ENCODE data around the gene HBA2.
"Not testable (repeated sequence)": the region's sequence is repeated elsewhere in the genome, so short reads cannot be mapped to it uniquely, and the experiment has no call there.

Gene HBA2

GRCh38 chr16:155031-155398, 17.7 kb upstream of the HBA2 start:
- no peak for DNase-seq (ENCODE audit: low spot score)

DNA sequence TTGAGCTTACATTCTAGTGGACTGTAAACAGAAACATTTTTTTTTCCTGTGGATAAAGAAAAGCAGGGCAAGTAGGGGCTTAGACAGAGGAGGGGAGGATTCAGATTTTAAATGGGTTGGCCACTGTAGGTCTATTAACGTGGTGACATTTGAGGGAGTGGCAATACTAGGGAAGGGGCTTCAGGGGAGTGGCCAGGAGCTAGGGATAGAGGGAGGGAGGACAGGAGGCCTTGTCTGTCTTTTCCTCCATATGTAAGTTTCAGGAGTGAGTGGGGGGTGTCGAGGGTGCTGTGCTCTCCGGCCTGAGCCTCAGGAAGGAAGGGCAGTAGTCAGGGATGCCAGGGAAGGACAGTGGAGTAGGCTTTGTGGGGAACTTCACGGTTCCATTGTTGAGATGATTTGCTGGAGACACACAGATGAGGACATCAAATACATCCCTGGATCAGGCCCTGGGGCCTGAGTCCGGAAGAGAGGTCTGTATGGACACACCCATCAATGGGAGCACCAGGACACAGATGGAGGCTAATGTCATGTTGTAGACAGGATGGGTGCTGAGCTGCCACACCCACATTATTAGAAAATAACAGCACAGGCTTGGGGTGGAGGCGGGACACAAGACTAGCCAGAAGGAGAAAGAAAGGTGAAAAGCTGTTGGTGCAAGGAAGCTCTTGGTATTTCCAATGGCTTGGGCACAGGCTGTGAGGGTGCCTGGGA, 13.4 kb upstream of the HBA2 start:
- no peak for DNase-seq (ENCODE audit: low spot score)

DNA sequence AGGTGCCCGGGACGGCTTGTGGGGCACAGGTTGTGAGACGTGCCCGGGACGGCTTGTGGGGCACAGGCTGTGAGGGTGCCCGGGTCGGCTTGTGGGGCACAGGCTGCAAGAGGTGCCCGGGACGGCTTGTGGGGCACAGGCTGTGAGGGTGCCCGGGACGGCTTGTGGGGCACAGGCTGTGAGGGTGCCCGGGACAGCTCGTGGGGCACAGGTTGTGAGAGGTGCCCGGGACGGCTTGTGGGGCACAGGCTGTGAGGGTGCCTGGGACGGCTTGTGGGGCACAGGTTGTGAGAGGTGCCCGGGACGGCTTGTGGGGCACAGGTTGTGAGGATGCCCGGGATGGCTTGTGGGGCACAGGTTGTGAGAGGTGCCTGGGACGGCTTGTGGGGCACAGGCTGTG, 12.4 kb upstream of the HBA2 start:
- not testable (repeated sequence) for DNase-seq (ENCODE audit: low spot score)

- DNase-seq (ENCODE audit: low spot score) = no peak
Observed at GRCh38 chr16:160691-161190, 11.9 kb upstream of the HBA2 start.

GRCh38 chr16:162271-162991, 10.2 kb upstream of the HBA2 start:
- DNase-seq (ENCODE audit: low spot score) = no peak

DNA sequence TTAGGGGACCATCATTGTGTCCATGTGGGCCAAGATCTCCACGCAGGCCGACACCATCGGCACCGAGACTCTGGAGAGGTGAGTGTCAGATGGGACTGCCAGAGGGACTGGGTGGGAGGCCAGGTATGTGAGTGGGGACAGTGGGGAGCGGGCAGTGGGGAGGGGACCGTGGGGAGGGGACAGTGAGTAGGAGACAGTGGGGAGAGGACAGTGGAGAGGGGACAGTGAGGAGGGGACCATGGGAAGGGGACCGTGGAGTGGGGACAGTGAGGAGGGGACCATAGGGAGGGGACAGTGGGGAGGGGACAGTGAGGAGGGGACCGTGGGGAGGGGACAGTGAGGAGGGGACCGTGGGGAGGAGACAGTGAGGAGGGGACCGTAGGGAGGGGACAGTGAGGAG, 9.5 kb upstream of the HBA2 start:
- not testable (repeated sequence) for DNase-seq (ENCODE audit: low spot score)

DNA sequence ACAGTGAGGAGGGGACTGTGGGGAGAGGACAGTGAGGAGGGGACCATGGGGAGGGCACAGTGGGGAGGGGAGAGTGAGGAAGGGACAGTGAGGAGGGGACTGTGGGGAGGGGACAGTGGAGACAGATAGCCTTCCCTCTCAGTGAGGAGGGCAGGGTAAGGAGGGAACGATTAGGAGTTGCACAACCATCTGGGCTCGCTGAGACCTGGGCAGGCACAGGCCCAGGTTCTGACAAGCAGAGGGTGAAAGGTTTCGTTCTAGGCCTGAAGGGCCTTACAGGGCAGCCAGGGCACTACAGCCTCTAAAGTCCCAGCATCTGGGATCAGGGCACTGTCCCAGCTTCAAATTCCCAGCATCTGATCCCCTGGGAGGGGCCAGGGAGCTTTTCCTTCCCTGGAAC, 9.0 kb upstream of the HBA2 start:
- DNase-seq (ENCODE audit: low spot score) = not testable (repeated sequence)

DNA sequence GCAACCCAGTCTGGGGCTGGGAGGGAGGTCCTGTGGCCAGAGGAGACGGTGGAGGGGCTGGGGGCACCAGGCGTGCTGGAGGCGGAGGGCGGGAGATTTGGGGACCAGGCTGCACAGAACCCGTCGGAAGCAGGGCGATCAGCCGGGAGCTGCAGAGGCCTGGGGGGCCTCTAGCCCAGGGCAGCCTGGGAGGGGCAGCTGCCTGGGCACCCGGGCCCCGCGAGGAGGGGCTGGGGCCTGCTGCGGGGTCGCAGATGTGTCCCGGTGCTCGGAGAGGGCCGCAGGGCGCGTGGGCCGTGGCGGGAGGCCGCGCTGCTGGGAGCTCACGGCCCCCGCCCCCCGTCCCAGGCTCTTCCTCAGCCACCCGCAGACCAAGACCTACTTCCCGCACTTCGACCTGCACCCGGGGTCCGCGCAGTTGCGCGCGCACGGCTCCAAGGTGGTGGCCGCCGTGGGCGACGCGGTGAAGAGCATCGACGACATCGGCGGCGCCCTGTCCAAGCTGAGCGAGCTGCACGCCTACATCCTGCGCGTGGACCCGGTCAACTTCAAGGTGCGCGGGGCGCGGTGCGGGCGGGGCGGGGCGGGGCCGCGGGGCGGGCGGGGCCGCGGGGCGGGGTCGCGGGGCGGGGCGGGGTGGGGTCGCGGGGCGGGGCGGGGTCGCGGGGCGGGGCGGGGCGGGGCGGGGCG, 8.4 kb upstream of the HBA2 start:
- DNase-seq (ENCODE audit: low spot score) = not testable (repeated sequence)

DNA sequence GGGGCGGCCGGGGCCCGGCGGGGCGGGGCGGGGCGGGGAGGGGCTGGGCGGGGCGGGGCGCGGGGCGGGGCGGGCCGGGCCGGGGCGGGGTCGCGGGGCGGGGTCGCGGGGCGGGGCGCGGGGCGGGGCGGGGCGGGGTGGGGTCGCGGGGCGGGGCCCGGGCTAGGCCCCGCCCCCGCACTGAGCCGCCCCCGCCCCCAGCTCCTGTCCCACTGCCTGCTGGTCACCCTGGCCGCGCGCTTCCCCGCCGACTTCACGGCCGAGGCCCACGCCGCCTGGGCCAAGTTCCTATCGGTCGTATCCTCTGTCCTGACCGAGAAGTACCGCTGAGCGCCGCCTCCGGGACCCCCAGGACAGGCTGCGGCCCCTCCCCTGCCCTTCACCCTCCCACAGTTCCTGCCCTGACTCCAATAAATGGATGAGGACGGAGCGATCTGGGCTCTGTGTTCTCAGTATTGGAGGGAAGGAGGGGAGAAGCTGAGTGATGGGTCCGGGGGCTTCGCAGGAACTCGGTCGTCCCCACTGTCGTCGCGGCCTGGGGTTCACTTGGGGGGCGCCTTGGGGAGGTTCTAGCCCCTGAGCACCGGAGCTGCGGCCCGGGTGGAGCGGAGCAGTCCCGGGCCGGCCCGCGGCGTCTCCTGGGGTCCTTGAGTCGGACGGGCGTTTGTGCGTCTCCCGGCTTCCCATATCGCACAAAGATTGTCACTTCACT, 7.7 kb upstream of the HBA2 start:
- DNase-seq (ENCODE audit: low spot score) = no peak

DNA sequence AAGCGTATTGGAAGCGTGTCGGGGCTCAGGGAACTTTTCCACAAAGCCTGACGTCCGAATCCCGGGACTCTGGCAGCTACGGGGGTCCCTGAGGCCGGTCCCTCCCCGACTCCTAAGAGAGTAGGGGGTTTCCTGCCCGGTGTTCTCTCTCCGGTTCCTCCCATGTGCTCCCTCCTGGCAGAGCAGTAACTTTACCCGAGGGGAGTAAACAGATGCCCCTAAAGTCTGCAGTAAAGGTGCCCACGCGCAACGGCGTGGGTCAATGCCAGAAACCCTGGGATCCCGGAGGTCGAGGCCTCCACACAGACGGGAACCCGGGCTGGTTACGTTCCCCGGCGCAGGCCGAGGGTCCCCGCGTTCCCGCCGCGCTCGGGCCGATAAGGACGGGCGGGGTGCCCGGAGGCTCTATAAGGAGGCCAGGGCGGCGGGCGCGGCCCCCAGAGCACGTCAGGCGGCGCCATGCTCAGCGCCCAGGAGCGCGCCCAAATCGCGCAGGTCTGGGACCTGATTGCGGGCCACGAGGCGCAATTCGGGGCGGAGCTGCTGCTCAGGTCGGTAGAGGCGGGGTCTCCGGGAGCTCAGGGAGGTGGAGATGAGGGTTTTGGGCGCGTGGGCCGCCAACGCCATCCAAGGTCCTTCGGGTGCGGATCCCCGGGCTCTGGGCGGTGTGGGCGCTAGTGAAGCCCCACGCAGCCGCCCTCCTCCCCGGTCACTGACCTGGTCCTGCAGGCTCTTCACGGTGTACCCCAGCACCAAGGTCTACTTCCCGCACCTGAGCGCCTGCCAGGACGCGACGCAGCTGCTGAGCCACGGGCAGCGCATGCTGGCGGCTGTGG, 6.9 kb upstream of the HBA2 start, which contains the start of gene HBM:
Gene HBM (plus strand): TSS at position 440 of the 836 bp plus-strand sequence. CDS start 20 bp downstream, at position 460.
- DNase-seq (ENCODE audit: low spot score) = no peak

GRCh38 chr16:166375-167121, 6.1 kb upstream of the HBA2 start:
- no peak for DNase-seq (ENCODE audit: low spot score)

- no peak for DNase-seq (ENCODE audit: low spot score)
Observed at GRCh38 chr16:167122-167690, 5.5 kb upstream of the HBA2 start.

- no peak for DNase-seq (ENCODE audit: low spot score)
Observed at GRCh38 chr16:168424-168823, 4.3 kb upstream of the HBA2 start.

- no peak for DNase-seq (ENCODE audit: low spot score)
Observed at GRCh38 chr16:169014-169413, 3.7 kb upstream of the HBA2 start.

- DNase-seq (ENCODE audit: low spot score) = peak; percentile 48
Observed at GRCh38 chr16:170088-170507, 2.6 kb upstream of the HBA2 start.

DNA sequence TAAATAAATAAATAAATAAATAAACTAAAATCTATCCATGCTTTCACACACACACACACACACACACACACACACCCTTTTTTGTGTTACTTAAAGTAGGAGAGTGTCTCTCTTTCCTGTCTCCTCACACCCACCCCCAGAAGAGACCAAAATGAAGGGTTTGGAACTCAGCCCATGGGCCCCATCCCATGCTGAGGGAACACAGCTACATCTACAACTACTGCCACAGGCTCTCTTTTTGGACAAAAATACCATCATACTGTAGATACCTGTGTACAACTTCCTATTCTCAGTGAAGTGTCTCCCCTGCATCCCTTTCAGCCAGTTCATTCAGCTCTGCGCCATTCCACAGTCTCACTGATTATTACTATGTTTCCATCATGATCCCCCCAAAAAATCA, 1.9 kb upstream of the HBA2 start:
- DNase-seq (ENCODE audit: low spot score) = no peak

DNA sequence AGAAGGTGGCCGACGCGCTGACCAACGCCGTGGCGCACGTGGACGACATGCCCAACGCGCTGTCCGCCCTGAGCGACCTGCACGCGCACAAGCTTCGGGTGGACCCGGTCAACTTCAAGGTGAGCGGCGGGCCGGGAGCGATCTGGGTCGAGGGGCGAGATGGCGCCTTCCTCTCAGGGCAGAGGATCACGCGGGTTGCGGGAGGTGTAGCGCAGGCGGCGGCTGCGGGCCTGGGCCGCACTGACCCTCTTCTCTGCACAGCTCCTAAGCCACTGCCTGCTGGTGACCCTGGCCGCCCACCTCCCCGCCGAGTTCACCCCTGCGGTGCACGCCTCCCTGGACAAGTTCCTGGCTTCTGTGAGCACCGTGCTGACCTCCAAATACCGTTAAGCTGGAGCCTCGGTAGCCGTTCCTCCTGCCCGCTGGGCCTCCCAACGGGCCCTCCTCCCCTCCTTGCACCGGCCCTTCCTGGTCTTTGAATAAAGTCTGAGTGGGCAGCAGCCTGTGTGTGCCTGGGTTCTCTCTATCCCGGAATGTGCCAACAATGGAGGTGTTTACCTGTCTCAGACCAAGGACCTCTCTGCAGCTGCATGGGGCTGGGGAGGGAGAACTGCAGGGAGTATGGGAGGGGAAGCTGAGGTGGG, 657 bp downstream of the HBA2 start:
- DNase-seq (ENCODE audit: low spot score) = not testable (repeated sequence)

DNA sequence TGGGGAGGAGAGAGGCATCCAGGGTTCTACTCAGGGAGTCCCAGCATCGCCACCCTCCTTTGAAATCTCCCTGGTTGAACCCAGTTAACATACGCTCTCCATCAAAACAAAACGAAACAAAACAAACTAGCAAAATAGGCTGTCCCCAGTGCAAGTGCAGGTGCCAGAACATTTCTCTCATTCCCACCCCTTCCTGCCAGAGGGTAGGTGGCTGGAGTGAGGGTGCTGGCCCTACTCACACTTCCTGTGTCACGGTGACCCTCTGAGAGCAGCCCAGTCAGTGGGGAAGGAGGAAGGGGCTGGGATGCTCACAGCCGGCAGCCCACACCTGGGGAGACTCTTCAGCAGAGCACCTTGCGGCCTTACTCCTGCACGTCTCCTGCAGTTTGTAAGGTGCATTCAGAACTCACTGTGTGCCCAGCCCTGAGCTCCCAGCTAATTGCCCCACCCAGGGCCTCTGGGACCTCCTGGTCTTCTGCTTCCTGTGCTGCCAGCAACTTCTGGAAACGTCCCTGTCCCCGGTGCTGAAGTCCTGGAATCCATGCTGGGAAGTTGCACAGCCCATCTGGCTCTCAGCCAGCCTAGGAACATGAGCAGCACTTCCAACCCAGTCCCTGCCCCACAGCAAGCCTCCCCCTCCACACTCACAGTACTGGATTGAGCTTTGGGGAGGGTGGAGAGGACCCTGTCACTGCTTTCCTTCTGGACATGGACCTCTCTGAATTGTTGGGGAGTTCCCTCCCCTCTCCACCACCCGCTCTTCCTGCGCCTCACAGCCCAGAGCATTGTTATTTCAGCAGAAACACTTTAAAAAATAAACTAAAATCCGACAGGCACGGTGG, 1.5 kb downstream of the HBA2 start:
- DNase-seq (ENCODE audit: low spot score) = peak; percentile 27

Data from RKO (cell line).